Measurements from ENCODE around the gene STRIP1.
A peak's percentile ranks its signal among the peaks of the same experiment; 100 is the strongest.
"Not testable (repeated sequence)": the region's sequence is repeated elsewhere in the genome, so short reads cannot be mapped to it uniquely, and the experiment has no call there.

Gene STRIP1

GRCh38 chr1:110070671-110071242 is 36.3 kb downstream of the STRIP1 start, which contains the start of gene ALX3:
ALX3 (minus strand) TSS chr1:110070672; CDS start chr1:110070612, 60 bp downstream.
- peaks cover 97% of the 10 kb centered on the region for H3K27me3 ChIP-seq (ENCODE audit: insufficient read depth, insufficient read length)
- peak within 1 kb of the TSS; percentile 62 for H3K9ac ChIP-seq (ENCODE audit: insufficient read length, low read depth)
- no peaks in the 10 kb centered on the region for H3K9me3 ChIP-seq (ENCODE audit: insufficient read depth, low read length)
- TF ChIP-seq SUZ12 (IDR thresholded peaks at IDR 0.05; ENCODE audit: extremely low read depth, insufficient read depth, insufficient read length) (no peak), YY1 (IDR thresholded peaks at IDR 0.05; ENCODE audit: insufficient read depth, insufficient read length) (no peak), ZNF274 (IDR thresholded peaks at IDR 0.05; ENCODE audit: low read depth, low read length) (no peak)
- H3K4me1 ChIP-seq (ENCODE audit: insufficient read depth, insufficient read length) = peaks cover 25% of the 10 kb centered on the region
- peak within 1 kb of the TSS; percentile 37 for H3K4me3 ChIP-seq (ENCODE audit: insufficient read length, low read depth)
- no peak for DNase-seq (ENCODE audit: low read depth, low spot score)
- H3K36me3 ChIP-seq (ENCODE audit: insufficient read depth, insufficient read length, low read length) = no peaks in the 10 kb centered on the region

GRCh38 chr1:110074166-110074565 is 39.7 kb downstream of the STRIP1 start:
- TF ChIP-seq SUZ12 (IDR thresholded peaks at IDR 0.05; ENCODE audit: extremely low read depth, insufficient read depth, insufficient read length) (no peak), YY1 (IDR thresholded peaks at IDR 0.05; ENCODE audit: insufficient read depth, insufficient read length) (no peak), ZNF274 (IDR thresholded peaks at IDR 0.05; ENCODE audit: low read depth, low read length) (no peak)
- H3K27me3 ChIP-seq (ENCODE audit: insufficient read depth, insufficient read length) = peaks cover 95% of the 10 kb centered on the region
- no peak overlapping the region for H3K9ac ChIP-seq (ENCODE audit: insufficient read length, low read depth)
- no peaks in the 10 kb centered on the region for H3K36me3 ChIP-seq (ENCODE audit: insufficient read depth, insufficient read length, low read length)
- H3K4me1 ChIP-seq (ENCODE audit: insufficient read depth, insufficient read length) = peaks cover 10% of the 10 kb centered on the region
- H3K9me3 ChIP-seq (ENCODE audit: insufficient read depth, low read length) = no peaks in the 10 kb centered on the region
- H3K4me3 ChIP-seq (ENCODE audit: insufficient read length, low read depth) = no peak overlapping the region
- DNase-seq (ENCODE audit: low read depth, low spot score) = no peak

- no peak for DNase-seq (ENCODE audit: low read depth, low spot score)
- peaks cover 95% of the 10 kb centered on the region for H3K27me3 ChIP-seq (ENCODE audit: insufficient read depth, insufficient read length)
- TF ChIP-seq SUZ12 (IDR thresholded peaks at IDR 0.05; ENCODE audit: extremely low read depth, insufficient read depth, insufficient read length) (no peak), YY1 (IDR thresholded peaks at IDR 0.05; ENCODE audit: insufficient read depth, insufficient read length) (no peak), ZNF274 (IDR thresholded peaks at IDR 0.05; ENCODE audit: low read depth, low read length) (no peak)
These were observed 42.5 kb downstream of the STRIP1 start for GRCh38 chr1:110076789-110077500.

GRCh38 chr1:110079995-110080394 is 45.6 kb downstream of the STRIP1 start:
- H3K4me3 ChIP-seq (ENCODE audit: insufficient read length, low read depth); H3K4me1 ChIP-seq (ENCODE audit: insufficient read depth, insufficient read length); DNase-seq (ENCODE audit: low read depth, low spot score); H3K9me3 ChIP-seq (ENCODE audit: insufficient read depth, low read length); H3K36me3 ChIP-seq (ENCODE audit: insufficient read depth, insufficient read length, low read length); H3K9ac ChIP-seq (ENCODE audit: insufficient read length, low read depth): not testable (repeated sequence)
- peaks cover 95% of the 10 kb centered on the region for H3K27me3 ChIP-seq (ENCODE audit: insufficient read depth, insufficient read length)

More at GRCh38 chr1:110076789-110077500, 42.5 kb downstream of the STRIP1 start:
- no peaks in the 10 kb centered on the region for H3K36me3 ChIP-seq (ENCODE audit: insufficient read depth, insufficient read length, low read length)
- H3K4me1 ChIP-seq (ENCODE audit: insufficient read depth, insufficient read length) = no peaks in the 10 kb centered on the region
- H3K9me3 ChIP-seq (ENCODE audit: insufficient read depth, low read length) = no peaks in the 10 kb centered on the region
- no peak overlapping the region for H3K4me3 ChIP-seq (ENCODE audit: insufficient read length, low read depth)
- H3K9ac ChIP-seq (ENCODE audit: insufficient read length, low read depth) = no peak overlapping the region

GRCh38 chr1:110081061-110081460 is 46.6 kb downstream of the STRIP1 start:
- H3K4me3 ChIP-seq (ENCODE audit: insufficient read length, low read depth) = no peak overlapping the region
- H3K4me1 ChIP-seq (ENCODE audit: insufficient read depth, insufficient read length) = no peaks in the 10 kb centered on the region
- no peaks in the 10 kb centered on the region for H3K36me3 ChIP-seq (ENCODE audit: insufficient read depth, insufficient read length, low read length)
- H3K27me3 ChIP-seq (ENCODE audit: insufficient read depth, insufficient read length) = peaks cover 97% of the 10 kb centered on the region
- TF ChIP-seq ZNF274 (IDR thresholded peaks at IDR 0.05; ENCODE audit: low read depth, low read length) = no peak
- no peak for DNase-seq (ENCODE audit: low read depth, low spot score)
- H3K9ac ChIP-seq (ENCODE audit: insufficient read length, low read depth) = no peak overlapping the region
- H3K9me3 ChIP-seq (ENCODE audit: insufficient read depth, low read length) = no peaks in the 10 kb centered on the region

GRCh38 chr1:110082477-110082876 is 48.1 kb downstream of the STRIP1 start:
- Histone ChIP-seq H3K4me3 (ENCODE audit: insufficient read length, low read depth) (no peak overlapping the region), H3K27me3 (ENCODE audit: insufficient read depth, insufficient read length) (peaks cover 98% of the 10 kb centered on the region), H3K9me3 (ENCODE audit: insufficient read depth, low read length) (no peaks in the 10 kb centered on the region), H3K9ac (ENCODE audit: insufficient read length, low read depth) (no peak overlapping the region), H3K36me3 (ENCODE audit: insufficient read depth, insufficient read length, low read length) (no peaks in the 10 kb centered on the region), H3K4me1 (ENCODE audit: insufficient read depth, insufficient read length) (no peaks in the 10 kb centered on the region)
- TF ChIP-seq YY1 (IDR thresholded peaks at IDR 0.05; ENCODE audit: insufficient read depth, insufficient read length) (no peak), SUZ12 (IDR thresholded peaks at IDR 0.05; ENCODE audit: extremely low read depth, insufficient read depth, insufficient read length) (no peak), ZNF274 (IDR thresholded peaks at IDR 0.05; ENCODE audit: low read depth, low read length) (no peak)
- no peak for DNase-seq (ENCODE audit: low read depth, low spot score)

GRCh38 chr1:110083061-110083865 is 48.8 kb downstream of the STRIP1 start:
- Histone ChIP-seq H3K9ac (ENCODE audit: insufficient read length, low read depth) (peak overlapping the region; percentile 73), H3K27me3 (ENCODE audit: insufficient read depth, insufficient read length) (peaks cover 98% of the 10 kb centered on the region), H3K4me3 (ENCODE audit: insufficient read length, low read depth) (no peak overlapping the region), H3K36me3 (ENCODE audit: insufficient read depth, insufficient read length, low read length) (no peaks in the 10 kb centered on the region), H3K4me1 (ENCODE audit: insufficient read depth, insufficient read length) (peaks cover 4% of the 10 kb centered on the region), H3K9me3 (ENCODE audit: insufficient read depth, low read length) (no peaks in the 10 kb centered on the region)
- DNase-seq (ENCODE audit: low read depth, low spot score) = no peak
- TF ChIP-seq YY1 (IDR thresholded peaks at IDR 0.05; ENCODE audit: insufficient read depth, insufficient read length) (no peak), SUZ12 (IDR thresholded peaks at IDR 0.05; ENCODE audit: extremely low read depth, insufficient read depth, insufficient read length) (peak; percentile 92)
